HG03097 (cell line): Measurements from ENCODE around the gene CFAP90.

Experiments used
- ATAC-seq: cut with Tn5 transposase; IDR thresholded peaks from one replicate; pipeline ENCODE4 v1.9.1; 2021; ENCODE audit not compliant: unreplicated experiment, low FRiP score

CFAP90 gene

DNA sequence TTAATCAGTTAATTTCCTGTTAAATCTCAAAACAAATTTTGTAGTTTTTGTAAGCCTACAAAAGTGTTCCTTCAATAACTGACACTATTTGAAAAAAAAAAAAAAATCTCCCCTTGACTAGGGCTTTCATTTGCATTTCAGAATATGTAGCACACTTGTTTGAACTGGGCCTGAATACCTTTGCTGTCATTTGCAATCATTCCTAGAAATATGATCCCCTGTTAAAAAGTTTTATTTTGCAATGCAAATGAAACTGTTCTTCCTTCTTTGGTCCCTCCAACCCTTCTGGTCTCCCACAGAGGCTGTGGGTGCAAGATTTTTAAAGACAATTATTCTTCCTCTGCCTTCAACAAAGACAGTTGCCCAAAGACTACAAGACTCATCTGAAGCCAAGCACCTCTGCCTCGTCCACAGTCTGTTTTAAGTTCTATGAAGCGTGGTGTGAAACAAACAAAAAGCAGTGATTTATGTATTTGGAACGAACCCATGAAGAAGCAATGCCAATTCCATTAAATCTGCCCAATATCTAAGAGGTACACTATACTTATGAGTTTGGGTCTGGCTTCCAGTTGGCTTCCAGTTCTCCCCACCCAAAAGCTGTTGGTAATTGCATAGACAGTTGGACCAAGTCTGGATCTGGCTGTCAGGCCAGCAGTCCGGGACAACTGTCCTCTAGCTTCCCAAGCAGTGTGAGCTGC lies 66.1 kb downstream of the CFAP90 start:
- ATAC-seq: no peak

GRCh38 chr5:7781899-7782298 lies 69.0 kb downstream of the CFAP90 start:
- ATAC-seq: no peak
